ENCODE data around the gene TAOK1.

Gene TAOK1

GRCh38 chr17:29379084-29379991 is 10.8 kb upstream of the TAOK1 start:
- DNase-seq: peak; percentile 83

- no peak for DNase-seq
These were observed 6.5 kb upstream of the TAOK1 start for GRCh38 chr17:29383686-29384085.

DNA sequence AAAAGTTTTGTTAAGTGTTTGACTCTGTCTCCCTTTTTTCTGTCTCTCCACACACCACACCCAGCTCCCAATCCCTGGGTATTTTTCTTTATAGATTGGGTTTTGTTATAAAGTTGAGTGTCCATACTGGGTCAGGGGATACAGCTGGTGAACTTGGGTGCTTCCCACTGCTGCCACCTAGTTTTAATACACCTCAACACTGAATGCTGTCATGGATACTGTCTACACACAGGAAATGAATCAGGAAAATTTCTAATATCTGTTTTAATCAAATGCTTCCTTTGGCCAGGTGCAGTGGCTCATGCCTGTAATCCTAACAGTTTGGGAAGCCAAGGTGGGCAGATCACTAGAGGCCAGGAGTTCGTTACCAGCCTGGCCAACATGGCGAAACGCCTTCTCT is 5.3 kb upstream of the TAOK1 start:
- no peak for DNase-seq

DNA sequence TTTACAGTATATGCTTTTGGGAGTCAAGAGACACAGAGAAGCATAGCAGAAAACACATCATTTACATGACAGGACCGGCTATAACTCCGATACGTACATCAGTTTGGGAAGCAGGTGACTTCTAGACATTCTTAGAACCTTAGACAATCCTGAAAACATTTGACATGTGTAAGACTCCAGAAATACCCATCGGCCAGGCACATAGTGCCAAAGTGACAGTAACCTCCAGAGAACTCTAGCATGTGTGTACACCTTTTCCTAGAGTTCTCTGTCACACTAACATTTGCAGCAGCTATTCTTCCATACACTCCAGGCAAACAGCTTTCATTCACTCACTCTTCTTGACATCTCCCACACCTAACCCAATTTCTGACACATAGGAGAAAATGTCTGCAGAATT is 3.4 kb upstream of the TAOK1 start:
- DNase-seq: no peak

GRCh38 chr17:29388937-29389336 is 1.2 kb upstream of the TAOK1 start:
- no peak for DNase-seq

- DNase-seq: peak; percentile 75
These were observed 878 bp downstream of the TAOK1 start for GRCh38 chr17:29390851-29391631.

DNA sequence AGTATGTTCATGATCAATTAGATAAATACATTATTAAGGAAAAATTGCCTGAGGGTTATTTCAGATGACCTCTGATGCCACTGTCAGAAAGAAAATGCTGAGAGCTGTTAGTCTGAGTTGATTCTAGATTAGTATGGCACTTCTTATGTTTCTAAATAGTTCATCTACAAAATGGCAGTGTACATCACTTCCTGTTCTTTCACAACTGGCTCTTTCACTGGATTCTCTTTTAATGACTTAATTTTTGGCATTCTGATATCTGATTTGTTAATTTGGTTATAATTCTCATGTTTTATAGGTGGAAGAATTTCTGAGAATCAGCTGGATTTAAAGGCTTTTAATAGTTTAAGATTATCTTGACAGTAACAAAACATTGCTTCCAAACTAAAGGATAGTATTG is 3.3 kb downstream of the TAOK1 start:
- DNase-seq: no peak

DNA sequence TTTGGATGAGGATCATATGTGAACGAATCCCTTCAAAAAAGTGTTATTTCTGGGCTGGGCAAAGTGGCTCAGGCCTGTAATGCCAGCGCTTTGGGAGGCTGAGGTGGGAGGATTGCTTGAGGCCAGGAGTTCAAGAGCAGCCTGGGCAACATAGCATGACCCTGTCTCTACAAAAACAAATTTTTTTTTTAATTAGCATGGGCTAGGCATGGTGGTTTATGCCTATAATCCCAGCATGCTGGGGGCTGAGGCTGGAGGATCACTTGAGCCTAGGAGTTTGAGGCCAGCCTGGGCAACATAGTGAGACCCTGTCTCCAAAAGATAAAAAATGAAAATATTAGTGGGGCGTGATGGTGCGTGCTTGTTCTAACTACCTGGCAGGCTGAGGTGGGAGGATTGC is 4.6 kb downstream of the TAOK1 start:
- no peak for DNase-seq

- no peak for DNase-seq
These were observed 5.9 kb downstream of the TAOK1 start for GRCh38 chr17:29396066-29396465.

DNA sequence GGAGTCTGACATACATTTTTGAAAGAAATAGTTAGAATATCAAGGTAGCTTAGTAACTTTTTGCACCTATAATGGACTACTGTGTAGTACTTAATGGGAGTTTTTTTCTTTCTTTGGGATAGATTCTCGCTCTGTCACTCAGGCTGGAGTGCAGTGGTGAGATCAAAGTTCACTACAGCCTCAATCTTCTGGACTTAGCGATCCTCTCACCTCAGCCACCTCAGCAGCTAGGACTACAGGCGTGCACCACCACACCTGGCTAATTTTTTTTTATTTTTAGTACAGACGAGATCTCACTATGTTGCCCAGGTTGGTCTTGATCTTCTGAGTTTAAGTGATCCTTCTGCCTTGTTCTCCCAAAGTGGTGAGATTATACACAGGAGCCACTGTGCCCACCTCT is 9.5 kb downstream of the TAOK1 start:
- no peak for DNase-seq

DNA sequence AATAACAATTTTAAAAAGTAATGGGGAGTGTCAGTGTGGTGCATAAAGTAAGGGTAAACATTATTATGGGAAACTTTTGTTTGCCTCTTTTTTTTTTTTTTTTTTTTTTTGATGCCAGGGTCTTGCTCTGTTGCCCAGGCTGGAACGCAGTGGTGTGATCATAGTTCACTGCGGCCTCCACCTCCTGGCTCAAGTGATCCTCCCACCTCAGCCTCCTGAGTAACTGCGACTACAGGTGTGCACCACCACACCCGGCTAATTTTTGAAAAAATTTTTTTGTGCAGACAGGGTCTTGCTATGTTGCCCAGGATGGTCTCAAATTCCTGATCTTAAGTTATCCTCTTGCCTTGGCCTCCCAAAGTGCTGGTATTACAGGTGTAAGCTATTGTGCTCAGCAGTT is 10.7 kb downstream of the TAOK1 start:
- no peak for DNase-seq

DNA sequence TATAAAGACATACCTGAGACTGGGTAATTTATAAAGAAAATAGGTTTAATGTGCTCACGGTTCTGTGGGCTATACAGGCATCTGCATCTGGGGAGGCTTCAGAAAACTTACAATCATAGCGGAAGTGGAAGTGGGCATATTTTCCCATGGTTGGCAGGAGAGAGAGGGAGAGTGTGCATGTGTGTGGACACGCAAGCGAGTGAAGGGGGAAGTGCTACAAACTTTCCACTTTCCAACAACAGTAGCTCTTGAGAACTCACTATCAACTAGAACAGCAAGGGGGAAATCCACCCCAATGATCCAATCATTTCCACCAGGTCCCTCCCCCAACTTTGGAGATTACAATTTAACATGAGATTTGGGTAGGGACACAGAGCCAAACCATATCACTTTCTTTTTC is 11.1 kb downstream of the TAOK1 start:
- no peak for DNase-seq

DNA sequence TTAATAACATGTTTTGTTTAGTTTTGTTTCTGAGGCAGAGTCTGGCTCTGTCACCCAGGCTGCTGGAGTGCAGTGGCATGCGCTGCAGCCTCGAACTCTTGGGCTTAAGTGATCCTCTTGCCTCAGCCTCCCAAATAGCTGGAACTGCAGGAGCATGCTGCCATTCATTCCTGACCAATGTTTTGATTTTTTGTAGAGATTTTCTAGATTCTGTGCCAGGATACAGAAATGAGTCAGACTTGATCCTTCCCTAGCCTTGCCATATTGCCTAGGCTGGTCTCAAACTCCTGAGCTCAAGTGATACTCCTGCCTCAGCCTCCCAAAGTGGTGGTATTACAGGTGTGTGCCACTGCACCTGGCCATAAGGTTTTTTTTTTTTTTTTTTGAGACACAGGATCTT is 17.7 kb downstream of the TAOK1 start:
- no peak for DNase-seq

GRCh38 chr17:29409963-29410362 is 19.8 kb downstream of the TAOK1 start:
- no peak for DNase-seq

DNA sequence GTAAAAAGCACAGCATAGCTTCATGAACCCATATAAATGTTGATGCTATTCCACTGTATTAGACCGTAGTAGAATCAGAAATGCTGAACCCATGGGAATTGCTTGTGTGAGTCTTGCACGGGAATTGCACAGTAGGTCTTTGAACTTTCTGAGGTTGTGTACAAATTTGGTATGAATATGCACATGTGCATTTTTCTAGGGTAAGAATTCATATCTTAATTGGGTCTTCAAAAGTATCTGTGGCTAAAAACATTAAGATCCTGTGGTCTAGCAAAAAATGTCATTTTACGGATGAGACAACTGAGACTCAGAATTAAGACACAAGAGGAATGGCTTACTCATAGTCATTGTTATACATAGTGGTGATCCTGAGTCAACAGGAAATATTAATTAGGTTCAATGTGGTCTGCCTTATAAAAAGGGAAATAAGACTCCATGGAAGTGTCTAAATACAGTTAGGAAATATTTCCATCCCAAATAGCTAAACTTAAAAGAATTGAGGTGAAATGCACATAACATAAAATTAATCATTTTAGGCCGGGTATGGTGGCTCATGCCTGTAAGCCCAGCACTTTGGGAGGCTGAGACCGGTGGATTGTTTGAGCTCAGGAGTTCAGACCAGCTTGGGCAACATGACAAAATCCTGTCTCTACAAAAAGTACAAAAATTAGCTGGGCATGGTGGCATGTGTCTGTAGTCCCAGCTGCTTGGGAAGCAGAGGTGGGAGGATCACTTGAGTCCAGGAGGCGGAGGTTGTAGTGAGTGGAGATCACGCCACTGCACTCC is 22.8 kb downstream of the TAOK1 start:
- DNase-seq: no peak

GRCh38 chr17:29420128-29420527 is 30.0 kb downstream of the TAOK1 start:
- no peak for DNase-seq

- DNase-seq: no peak
These were observed 40.1 kb downstream of the TAOK1 start for GRCh38 chr17:29430275-29430674.

DNA sequence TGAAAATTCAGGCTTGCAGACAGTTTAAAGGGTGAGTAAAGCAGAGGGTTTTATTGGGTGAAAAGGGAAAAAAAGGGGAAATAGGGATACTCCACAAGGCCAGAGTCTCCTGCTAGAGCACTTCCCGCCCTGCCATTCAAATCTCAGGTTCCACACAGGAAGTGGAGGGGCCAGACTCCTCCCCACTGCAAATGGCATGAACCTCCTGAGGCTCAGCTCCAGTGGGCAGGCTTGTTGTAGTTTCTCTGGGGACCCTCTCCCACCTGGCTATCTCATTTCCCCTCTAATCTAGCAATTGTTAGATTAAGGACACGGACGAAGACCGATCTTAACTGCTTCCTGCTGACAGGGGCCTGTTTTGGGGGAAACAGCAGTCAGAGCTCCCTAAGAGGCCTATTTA is 43.4 kb downstream of the TAOK1 start:
- no peak for DNase-seq

- no peak for DNase-seq
These were observed 44.4 kb downstream of the TAOK1 start for GRCh38 chr17:29434550-29434949.

DNA sequence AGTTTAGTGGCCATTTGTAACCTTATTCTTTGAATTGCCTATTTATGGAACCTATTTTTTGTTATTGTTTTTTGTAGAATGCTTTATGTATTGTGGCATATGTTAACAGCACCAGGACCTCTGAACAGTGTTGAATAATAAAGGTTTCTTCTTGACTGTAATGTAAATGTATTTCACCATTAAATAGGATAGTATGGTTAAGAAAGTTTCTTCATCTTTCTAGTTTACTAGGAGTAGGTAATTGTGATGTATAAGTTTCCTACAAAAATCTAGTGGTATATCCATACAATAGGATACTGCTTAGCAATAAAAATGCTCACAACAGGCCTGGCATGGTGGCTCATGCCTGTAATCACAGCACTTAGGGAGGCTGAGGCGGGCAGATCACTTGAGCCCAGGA is 52.3 kb downstream of the TAOK1 start:
- DNase-seq: no peak

- DNase-seq: no peak
These were observed 53.0 kb downstream of the TAOK1 start for GRCh38 chr17:29443041-29443739.

GRCh38 chr17:29444589-29444988 is 54.4 kb downstream of the TAOK1 start:
- DNase-seq: no peak

DNA sequence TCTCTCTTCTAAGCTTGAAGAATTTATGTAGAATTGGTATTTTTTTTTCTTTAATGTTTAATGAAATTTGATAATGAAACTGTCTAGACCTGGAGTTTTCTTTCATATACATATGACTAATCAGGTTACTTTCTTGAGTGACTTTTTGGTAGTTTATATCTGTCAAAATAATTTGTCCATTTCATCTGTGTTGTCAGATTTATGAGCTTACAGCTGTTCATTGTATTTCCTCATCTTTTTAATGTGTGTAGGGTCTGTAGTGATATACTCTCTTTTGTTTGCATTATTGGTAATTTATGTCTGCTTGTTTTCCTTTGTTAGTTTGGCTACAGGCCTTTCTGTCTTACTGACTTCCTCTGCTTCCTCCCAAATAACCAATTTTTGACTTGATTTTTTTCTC is 55.7 kb downstream of the TAOK1 start:
- peak; percentile 65 for DNase-seq
